Prostate gland (tissue), 2 donors: ENCODE measurements around the gene B4GALNT2.

Experiments
- CTCF ChIP-seq, 4 experiments: fragments of 200-600 bp in 2 of 4; fragments of 450-650 bp in 2 of 4; sonication (generic) in 2 of 4; IDR thresholded peaks; 1 replicate in 3 of 4; 2 replicates in 1 of 4; pipeline ENCODE4 v1.5.1; 2016 to 2019; ENCODE audit warnings: antibody characterized with exemption in 4 of 4, mild to moderate bottlenecking in 2 of 4, moderate library complexity in 2 of 4
- POLR2A ChIP-seq: fragments of 450-650 bp; IDR thresholded peaks from one replicate; pipeline ENCODE4 v1.6.1; 2016; ENCODE audit warnings: antibody characterized with exemption, mild to moderate bottlenecking
- POLR2AphosphoS5 ChIP-seq: sonication (generic); formaldehyde crosslinking; IDR thresholded peaks from one replicate; pipeline ENCODE4 v1.6.1; 2017; ENCODE audit warnings: antibody characterized with exemption

- no peak for TF ChIP-seq CTCF (IDR thresholded peaks at IDR 0.05)
- no peak for TF ChIP-seq POLR2A
- no peak for TF ChIP-seq POLR2AphosphoS5
Observed at GRCh38 chr17:49157784-49158183, 25.2 kb downstream of the B4GALNT2 start.
